PC-3 (cell line): ENCODE measurements around the gene GNAT2.

Experiments
- EZH2phosphoT487 ChIP-seq: fragments of 300-600 bp; sonication (generic); IDR thresholded peaks from 2 replicates; pipeline ENCODE4 v1.6.1; 2018; ENCODE audit warnings: mild to moderate bottlenecking, antibody characterized with exemption, low read length, borderline replicate concordance
- TF ChIP-seq, protein P1 (sequence below): fragments of 300-600 bp; sonication (generic); conservative IDR thresholded peaks from 2 replicates; pipeline ENCODE4 v1.5.1; 2017; ENCODE audit warnings: antibody characterized with exemption, low read depth, mild to moderate bottlenecking, low read length

DNA sequence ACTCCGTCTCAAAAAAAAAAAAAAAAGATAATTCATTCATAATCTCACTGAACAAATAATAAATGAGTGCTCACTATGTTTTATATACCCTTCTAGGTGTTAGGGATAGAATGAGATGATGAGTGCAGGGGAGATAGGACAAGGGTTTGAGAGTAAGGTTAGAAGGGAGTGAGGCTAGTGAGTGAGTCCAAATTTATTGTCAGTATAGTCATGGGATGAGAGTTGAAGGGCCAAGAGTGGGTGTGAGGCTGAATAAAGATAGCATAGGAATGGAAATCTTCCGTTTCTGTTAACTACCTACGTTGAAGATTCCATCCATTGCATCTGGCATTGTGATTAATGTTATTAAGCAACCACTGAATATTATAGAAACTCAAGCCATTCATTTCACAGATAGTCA lies 54.2 kb downstream of the GNAT2 start:
- TF ChIP-seq EZH2phosphoT487 = no peak
- TF ChIP-seq, protein P1, sequence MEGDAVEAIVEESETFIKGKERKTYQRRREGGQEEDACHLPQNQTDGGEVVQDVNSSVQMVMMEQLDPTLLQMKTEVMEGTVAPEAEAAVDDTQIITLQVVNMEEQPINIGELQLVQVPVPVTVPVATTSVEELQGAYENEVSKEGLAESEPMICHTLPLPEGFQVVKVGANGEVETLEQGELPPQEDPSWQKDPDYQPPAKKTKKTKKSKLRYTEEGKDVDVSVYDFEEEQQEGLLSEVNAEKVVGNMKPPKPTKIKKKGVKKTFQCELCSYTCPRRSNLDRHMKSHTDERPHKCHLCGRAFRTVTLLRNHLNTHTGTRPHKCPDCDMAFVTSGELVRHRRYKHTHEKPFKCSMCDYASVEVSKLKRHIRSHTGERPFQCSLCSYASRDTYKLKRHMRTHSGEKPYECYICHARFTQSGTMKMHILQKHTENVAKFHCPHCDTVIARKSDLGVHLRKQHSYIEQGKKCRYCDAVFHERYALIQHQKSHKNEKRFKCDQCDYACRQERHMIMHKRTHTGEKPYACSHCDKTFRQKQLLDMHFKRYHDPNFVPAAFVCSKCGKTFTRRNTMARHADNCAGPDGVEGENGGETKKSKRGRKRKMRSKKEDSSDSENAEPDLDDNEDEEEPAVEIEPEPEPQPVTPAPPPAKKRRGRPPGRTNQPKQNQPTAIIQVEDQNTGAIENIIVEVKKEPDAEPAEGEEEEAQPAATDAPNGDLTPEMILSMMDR = no peak
